Dermis microvascular lymphatic vessel endothelial cell (primary cell): Measurements from ENCODE around the gene PTPRO. TPM values are rescaled to one million over a fixed set of nuclear protein-coding genes. Genes with fewer than 3 reads are reported as not detected.
A peak's percentile ranks its signal among the peaks of the same experiment; 100 is the strongest.

Source experiments
- DNase-seq, 2 donors: peaks; one replicate each; pipeline versions ENCODE4 v3.0.0 to v3.0.0-alpha.2; 2010; ENCODE audit warnings: low read depth in 2 of 2
- total RNA-seq: library from RNA; depleted of rRNA; stranded (reverse); fragments of >200 nt; gene quantifications from 2 replicates; pipeline ENCODE4 v1.2.1, GENCODE V29; 2014

The PTPRO gene
- total RNA-seq, 1 donor from 2014 or later, result not detected

- DNase-seq, result no peak
Observed at GRCh38 chr12:15346488-15346887, 24.2 kb downstream of the PTPRO start.

- no peak for DNase-seq
Observed at GRCh38 chr12:15350643-15351042, 28.3 kb downstream of the PTPRO start.

- no peak for DNase-seq
Observed at GRCh38 chr12:15355766-15356165, 33.5 kb downstream of the PTPRO start.

- DNase-seq, result no peak
Observed at GRCh38 chr12:15356951-15357364, 34.6 kb downstream of the PTPRO start.

GRCh38 chr12:15364221-15365160, 42.2 kb downstream of the PTPRO start:
- no peak for DNase-seq

DNA sequence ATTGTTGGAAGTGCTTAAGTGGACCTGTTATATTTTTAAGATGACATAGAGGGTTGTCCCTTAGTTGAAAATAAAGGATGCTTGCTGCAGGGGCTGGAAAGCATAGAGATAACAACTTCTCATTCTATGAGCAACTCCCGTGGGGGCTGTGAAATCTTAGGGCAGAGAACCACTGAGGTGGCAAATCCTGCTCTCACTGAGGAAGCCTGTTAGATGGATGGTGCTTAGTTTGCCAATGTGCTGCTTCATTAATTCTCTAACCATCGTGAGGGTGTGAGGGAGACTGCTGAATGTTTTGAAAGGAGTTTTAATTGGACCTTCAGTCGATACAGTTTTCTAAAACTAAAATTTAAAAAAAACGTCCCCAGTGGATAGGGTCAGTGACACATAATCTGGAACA, 46.5 kb downstream of the PTPRO start:
- no peak for DNase-seq

- DNase-seq, result no peak
Observed at GRCh38 chr12:15372352-15372751, 50.0 kb downstream of the PTPRO start.

DNA sequence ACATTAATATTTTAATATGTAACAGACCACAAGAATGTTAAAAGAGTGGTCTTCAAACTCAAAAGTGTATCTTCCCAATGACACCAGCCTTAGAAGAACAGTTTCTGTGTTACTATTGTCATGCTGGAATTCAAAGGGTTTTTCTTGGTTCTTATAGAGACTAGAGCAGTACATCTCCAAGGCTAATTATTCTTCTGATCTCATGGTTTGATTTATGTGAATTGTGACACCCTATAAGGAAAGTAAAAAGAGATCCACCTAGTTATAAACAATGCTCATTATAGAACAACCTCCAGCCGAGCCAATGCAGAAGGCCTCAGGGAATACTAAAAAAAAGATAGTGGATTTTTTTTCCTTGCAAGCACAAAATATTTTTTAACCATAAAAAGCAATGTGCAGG, 65.5 kb downstream of the PTPRO start:
- no peak for DNase-seq

- no peak for DNase-seq
Observed at GRCh38 chr12:15389561-15389960, 67.3 kb downstream of the PTPRO start.

- no peak for DNase-seq
Observed at GRCh38 chr12:15393037-15393436, 70.7 kb downstream of the PTPRO start.

GRCh38 chr12:15393995-15394394, 71.7 kb downstream of the PTPRO start:
- no peak for DNase-seq

- no peak for DNase-seq
Observed at GRCh38 chr12:15404485-15404884, 82.2 kb downstream of the PTPRO start.

DNA sequence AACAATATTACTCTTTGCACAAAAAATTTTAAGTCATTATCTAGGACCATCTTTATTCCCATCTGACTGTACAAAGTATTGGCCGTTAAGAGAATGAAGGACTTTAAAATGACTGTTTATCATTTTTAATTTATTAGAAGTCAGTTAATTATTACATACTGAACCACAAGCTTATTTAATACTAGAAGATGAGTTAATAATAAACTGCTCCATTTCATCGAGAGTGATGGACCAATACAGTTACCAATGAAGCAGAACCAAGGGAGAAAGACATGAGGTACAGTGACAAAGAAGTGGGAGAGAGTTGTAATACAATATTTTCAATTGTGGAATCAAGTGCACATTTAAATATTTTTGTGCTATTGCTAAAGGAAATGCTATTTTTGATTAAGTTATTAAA, 83.3 kb downstream of the PTPRO start:
- no peak for DNase-seq

- no peak for DNase-seq
Observed at GRCh38 chr12:15407025-15407424, 84.7 kb downstream of the PTPRO start.

- no peak for DNase-seq
Observed at GRCh38 chr12:15411842-15412241, 89.5 kb downstream of the PTPRO start.

DNA sequence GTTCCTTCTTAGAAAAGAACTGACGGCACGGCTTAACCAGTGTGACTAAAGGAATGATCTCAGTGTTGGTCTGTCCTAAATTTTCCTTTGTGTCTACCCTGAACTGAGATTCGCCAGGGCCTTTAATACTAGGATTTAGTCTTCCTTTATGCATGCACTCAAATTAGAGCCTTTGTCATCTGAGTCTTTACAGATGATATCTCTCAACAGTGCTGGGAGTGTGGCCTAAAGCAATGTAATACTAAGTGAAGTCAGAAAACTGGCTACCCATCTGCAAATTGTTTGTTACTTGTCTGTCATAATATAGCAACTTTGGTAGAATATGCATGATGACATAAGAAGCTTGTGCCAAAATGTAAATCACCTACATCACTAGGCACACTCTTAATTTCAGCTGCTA, 95.4 kb downstream of the PTPRO start:
- DNase-seq, result no peak

DNA sequence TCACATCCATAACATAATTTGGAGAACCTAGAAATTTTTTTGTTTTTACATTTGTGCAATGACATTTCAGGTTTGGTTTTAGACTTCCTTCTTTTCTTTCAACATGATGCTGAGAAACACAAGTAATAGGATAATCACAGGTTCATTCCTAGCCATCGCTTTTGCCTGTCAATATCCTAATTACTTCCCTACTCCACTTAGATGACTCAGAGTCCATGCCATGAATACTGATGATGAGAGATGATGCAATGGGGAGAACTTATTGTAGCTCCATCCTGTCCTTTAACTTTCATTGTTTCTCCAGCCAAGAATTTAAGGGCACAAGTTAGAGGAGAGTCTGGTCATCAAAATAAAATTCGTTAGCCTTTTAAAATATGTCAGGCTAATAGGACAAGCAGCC, 101.3 kb downstream of the PTPRO start:
- DNase-seq, result no peak

GRCh38 chr12:15427913-15428312, 105.6 kb downstream of the PTPRO start:
- DNase-seq, result no peak

DNA sequence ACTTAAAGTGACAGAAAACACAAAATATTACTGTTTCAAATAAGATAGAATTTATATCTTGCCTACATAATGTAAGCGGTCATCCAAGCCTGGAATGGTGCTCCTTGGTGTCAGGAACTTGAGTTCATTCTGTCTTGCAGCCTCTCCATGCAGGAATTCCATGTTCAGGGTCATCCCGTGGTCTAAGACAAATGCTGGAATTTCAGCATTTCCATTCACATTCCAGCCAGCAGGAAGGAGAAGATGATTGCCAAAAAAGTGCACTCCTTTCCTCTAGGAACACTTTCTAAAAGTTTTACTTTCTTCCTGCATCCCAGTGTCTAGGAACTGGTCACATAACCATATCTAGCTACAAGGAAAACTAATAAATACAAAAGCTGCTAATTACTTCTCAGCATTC, 106.3 kb downstream of the PTPRO start:
- DNase-seq, result no peak

GRCh38 chr12:15429262-15429661, 107.0 kb downstream of the PTPRO start:
- no peak for DNase-seq

GRCh38 chr12:15435597-15435996, 113.3 kb downstream of the PTPRO start:
- DNase-seq, result peak in 1 of 2 donors; percentile 3

- DNase-seq, result no peak
Observed at GRCh38 chr12:15439459-15439858, 117.2 kb downstream of the PTPRO start.

DNA sequence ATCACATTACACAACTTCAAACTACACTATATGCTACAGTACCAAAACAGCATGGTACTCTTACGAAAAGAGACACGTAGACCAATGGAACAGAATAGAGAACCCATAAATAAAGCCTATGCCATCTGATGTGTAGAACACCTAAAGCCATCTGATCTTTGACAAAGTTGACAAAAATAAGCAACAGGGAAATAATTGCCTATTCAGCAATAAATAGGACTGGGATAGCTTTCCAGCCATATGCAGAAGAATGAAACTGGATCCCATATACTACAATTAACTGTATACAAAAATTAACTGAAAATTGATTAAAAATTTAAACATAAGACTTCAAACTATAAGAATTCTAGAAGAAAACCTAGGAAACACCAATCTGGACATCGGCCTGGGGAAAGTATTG, 120.7 kb downstream of the PTPRO start:
- DNase-seq, result no peak
